ENCODE measurements around the gene SUPT20HL2.
"Not testable (repeated sequence)": the region's sequence is repeated elsewhere in the genome, so short reads cannot be mapped to it uniquely, and the experiment has no call there.

The SUPT20HL2 gene

DNA sequence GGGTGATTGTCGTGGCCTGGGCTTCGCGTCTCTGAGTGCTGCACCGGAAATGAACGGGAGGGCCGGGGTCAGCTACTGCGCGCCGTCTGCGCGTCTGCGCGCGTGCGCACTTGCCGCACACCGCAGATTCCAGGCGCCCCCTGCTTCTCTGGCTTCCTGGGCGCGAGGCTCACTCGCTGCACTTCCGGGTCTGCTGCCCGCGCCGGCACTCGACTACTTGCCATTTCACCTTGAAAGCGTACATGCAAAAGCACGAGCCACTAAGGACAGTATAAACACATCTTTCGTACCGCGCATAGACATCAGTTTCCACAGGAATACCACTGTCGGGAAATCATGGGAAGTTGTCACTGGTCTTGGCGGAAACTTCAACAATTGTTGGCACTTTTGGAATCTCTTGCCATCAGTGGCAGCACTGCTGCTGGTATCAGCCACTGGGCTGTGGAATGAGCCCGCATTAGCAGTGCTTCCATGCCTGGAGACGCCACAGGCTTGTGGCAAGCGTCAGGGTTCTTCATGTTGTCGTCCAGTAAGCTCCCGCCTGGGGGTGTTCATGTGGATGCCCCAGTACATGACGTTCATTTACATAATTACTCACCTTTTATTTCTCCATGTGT, at the start of gene SUPT20HL2:
SUPT20HL2 (minus strand) TSS at position 51 of the 617 bp plus-strand sequence. CDS start 754 bp downstream, outside the sequence.
- no peak for DNase-seq

DNA sequence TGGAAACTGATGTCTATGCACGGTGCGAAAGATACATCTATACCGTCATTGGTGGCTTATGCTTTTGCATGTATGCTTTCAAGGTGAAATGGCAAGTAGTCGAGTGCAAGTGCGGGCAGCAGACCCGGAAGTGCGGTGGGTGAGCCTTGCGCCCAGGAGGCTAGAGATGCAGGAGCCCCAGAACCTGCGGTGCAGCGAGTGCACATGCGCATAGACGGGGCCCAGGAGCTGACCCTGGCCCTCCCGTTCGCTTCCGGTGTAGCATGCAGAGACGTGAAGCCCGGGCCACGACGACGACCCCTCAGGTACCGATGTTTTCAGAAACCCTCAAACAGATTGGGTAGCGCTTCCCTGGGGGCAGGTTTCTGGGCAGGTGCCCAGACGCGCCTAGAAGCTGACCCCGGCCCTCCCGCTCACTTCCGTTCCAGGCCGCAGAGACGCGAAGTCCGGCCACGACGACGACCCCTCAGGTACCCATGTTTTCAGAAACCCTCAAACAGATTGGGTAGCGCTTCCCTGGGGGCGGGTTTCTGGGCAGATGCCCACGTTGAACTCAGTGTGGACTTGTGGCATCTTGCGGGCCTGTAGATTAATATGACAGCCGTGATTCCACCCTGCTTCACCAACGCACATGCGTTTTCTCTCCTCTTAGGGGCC, 48.3 kb upstream of the SUPT20HL2 start:
- not testable (repeated sequence) for DNase-seq

DNA sequence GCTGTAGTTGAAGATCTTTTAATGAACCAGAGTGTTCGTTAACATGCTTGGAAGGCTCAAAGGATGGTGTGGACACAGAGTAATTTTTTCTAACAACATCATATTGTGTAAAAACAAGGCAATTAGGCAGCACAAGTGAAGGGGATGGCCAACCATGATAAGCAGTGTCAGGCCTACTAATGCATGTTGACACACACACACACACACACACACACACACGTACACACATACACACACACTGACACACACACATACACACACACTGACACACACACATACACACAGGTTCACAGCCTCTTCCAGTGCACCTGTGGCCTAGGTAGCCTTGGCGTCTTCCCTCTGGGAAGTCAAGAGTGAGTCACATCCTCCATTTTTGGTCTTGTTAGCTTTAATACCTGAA, 46.4 kb upstream of the SUPT20HL2 start, which contains the start of gene SUPT20HL1:
SUPT20HL1 (plus strand) TSS at position 368 of the 400 bp plus-strand sequence. CDS start 2,122 bp downstream, outside the sequence.
- DNase-seq = no peak

DNA sequence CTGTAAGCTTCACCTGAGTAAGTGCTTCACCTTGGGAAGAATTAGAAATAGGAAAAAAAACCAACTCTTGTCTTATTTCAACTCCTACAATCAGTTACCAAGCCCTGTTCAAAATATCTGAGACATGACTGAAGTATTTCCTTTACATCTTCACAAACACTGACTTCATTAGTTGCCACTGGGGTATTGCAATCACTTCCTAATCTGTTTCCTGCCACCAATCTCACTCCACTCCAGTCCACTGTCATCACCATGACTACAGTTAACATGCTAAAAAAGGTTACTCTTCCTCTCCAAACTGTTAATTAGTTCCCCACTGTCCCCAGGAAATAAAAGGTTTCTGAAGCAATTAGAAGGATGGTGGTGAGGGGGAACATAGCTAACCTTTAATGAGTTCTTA, 43.2 kb upstream of the SUPT20HL2 start:
- DNase-seq = no peak

DNA sequence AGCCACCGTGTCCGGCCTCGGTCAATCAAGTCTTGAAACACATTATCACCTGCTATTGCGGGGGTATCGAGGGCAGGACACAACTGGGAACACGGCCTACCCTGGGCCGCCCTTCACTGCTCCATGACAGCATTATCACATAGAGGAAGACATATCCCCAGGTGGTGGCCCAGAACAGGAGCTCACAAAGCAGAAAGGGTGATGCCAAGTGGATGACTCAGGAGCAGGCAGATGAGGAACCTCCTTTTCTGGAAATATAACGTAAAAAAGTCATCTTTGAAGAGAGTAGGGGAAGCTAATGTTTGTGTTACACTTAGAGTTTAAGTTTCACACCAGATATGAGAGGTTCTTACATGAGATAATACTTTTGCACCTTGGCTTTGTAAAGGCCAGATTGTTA, 41.2 kb upstream of the SUPT20HL2 start:
- no peak for DNase-seq

DNA sequence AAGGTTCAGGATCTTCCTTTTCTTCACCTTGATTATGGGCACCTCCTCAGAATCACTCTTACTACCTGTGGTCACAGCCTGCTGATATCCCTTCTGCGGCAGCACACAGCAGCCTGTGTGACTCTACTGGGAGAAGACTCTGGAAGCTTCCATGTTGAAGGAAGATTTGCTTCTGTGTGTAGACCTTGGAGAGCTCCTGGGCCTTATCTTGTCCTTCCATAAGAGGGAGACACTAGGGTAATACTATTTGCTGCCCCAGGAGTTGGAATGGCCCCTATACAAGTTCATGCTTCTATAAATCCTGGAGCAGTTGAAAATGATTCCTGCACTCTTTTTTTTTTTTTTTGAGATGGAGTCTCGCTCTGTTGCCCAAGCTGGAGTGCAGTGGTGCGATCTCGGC, 36.3 kb upstream of the SUPT20HL2 start:
- no peak for DNase-seq

DNA sequence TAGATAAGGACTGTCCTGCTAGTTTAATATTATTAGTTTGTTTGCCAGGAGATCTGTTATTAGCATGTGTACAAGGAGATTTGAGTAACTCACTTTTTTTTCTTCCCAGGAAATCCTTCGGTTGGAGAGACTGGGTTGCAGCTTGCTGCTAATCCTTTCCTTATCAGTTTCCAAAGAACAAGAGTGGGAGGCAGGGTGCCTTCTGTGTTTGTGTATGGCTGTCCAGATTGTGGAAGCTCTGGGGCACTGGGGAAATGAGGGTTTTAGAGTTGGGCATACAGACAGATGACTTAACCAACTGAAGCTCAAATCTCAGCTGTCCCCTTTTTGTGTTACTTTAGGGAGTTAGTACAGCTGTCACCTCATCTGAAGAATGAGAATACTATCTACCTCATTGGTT, 34.0 kb upstream of the SUPT20HL2 start:
- DNase-seq = no peak

DNA sequence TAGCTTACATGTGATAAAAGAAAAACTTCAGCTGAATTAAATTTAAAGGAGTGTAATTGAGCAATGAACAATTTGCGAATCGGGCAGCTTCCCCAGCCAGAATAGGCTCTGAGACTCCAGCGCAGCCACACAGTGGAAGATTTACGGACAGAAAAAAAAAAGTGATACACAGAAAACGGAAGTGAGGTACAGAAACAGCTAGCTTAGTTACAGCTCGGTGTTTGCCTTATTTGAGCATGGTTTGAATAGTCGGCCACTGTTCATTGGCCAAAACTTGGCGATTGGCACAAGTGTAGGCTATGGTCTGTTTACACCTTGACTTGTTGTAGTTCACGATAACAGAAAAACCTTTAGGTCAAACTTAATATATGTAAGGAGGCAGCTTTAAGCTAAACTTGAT, 29.9 kb upstream of the SUPT20HL2 start:
- DNase-seq = no peak

DNA sequence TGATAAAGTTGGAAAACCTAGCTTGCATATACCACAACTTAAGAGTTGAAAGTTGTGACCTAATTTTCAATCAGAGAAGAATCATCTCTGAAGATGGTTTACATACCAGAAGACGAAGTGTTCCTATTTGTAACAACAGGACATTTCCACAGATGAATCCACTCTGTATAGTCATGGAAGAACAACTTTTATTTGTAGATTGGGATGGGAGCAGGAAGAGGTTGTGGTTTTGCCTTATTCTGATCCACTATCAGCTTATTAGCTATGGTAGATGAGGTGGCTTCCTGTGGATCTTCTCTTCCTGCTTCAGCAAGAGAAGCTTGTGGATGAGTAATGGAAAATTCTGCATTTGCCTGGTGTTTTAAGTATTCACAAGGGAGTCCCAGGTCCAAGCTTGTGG, 27.9 kb upstream of the SUPT20HL2 start:
- DNase-seq = no peak

DNA sequence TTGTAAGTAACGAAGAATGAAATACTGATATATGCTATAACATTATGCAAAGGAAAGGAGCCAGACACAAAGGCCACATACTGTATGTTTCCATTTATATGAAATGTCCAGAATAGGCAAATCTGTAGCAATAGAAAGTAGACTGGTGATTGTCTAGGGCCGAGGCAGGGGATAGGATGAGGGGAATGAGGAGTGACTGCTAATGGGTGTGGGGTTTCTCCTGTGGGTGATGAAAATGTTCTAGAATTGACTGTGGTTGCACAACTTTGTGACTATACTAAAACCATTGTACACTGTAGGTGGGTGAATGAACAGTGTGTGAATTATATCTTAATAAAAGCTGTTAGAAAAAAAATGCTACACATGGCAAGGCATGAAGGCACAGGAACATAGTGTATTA, 26.6 kb upstream of the SUPT20HL2 start:
- DNase-seq = no peak

DNA sequence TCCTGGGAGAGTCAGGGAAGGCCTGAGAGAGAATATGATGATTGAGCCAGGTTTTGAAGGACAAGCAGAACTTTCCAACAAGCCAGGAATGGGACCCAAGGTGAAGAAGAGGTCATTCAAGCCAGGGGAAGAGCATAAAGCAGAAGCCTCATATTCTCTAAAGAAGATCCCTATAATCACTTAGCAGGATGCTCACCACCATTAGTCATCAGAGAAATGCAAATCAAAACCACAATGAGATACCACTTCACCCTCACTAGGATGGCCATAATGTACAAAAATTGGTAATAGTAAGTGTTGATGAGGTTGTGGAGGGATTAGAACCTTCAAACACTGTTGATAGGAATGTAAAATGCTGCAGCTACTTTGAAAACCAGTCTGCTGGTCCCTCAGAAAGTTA, 26.0 kb upstream of the SUPT20HL2 start:
- DNase-seq = no peak

DNA sequence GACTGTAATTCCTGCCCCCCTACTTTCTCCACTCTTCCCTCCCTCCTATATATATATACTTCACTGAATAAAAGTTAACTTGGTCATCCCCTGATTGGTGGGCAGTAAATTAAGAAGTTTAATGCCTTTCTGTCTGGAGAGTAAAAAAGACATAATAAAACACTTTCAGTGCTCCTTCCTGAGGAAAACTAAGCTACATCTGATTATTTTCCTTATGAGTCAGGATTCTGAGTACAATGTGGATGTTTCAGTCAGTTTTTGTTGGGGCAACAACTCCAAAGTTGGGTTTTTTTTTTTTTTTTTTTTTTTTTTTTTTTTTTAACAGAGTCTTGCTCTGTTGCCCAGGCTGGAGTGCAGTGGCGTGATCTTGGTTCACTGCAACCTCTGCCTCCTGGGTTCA, 22.0 kb upstream of the SUPT20HL2 start:
- no peak for DNase-seq

DNA sequence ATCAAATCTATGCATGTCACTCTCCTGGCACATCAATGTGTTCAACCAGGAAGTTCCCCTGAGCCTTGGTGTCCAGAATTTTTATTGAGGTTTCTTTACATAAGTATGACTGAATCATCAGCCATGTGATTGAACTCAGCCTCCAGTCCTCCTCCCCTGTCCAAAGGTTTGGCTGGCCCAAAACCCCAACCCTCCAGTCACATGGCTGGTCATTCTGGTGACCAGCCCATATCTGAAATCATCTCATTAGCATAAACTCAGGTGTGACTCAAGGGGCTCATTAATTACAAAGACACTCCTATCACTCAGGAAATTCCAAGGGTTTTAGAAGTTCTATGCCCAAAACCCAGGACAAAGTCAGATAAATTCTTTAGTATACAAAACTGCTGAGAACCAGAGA, 20.6 kb upstream of the SUPT20HL2 start:
- no peak for DNase-seq

DNA sequence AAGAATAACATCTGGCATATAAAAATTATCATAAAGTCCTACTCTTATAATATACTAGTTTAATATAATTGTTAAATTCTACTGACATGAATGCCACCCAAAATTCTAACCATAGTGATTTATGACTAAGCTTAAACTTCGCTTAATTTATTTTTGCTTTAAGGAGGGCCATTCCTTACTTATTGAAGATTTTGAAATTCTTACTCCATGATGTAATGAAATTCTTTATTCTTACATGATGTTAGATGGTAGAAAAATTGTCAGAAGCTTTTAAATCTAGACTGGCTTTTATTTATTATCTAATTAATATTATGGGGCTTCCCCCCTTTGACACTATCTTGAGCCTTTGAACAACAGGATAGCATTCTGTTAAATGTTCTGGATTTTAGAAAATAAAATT, 19.5 kb upstream of the SUPT20HL2 start:
- DNase-seq = no peak

DNA sequence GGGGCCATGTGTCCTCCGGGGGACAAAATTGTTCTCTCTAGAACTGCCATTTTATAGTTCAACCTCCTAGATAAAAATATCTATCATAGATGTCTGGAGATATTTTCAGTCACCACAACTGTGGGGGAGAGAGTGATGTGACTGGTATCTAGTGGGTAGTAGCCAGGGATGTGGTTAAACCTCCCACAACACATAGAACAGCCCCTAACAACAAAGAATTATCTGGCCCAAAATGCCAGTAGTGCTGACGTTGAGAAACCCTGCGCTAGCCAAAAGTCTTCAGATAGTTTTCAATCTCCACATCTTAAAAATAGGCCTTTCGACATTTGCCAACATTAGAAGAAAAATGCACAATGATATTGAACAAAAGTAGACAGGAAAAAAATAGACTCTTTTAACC, 19.0 kb upstream of the SUPT20HL2 start:
- DNase-seq = no peak

DNA sequence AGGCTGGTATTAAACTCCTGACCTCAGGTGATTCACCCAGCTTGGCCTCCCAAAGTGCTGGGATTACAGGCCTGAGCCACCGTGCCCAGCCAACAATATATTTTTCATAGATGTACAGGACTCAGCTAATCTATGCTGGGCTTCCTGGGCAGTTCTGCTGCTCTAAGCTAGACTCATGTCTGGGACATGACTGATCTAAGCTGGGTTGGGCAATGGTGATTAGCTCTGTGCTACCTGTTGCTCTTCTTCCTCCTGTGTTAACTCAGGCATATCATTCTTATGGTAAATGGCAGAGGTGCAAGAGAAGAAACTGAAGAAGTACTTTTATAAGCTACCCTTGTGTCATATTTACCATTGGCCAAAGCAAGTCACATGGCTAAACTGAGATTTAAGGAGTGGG, 11.4 kb upstream of the SUPT20HL2 start:
- DNase-seq = no peak

DNA sequence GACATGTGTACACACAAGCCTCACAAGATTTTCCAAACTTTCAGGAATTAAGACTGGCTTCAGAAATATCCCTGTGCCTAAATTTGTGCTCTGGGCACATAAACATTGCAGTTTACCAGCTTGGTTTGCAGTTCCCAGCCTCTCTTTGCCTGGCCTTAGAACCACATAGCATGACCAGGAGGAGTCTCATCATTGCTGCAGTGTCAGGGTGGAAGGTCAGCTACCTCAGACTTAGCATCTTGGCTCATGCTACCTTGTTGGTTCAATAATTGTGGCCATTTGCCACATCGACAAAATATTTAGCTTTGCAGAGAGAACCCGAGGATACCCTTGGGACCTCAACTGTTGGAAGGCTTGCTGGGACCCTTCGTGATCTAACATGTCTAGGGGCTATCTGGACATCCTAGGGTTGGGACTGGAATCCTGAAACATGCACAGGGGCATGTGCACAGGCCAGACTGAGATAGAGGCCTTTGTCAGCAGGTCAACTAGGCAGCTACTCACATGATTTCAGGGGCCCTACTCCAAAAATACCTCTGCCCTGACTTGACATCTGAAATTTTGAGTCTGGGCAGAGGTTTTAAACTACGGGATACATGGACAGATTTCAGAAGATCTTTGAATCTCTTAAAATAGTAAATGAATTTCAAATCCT, 8.0 kb upstream of the SUPT20HL2 start:
- DNase-seq = no peak

DNA sequence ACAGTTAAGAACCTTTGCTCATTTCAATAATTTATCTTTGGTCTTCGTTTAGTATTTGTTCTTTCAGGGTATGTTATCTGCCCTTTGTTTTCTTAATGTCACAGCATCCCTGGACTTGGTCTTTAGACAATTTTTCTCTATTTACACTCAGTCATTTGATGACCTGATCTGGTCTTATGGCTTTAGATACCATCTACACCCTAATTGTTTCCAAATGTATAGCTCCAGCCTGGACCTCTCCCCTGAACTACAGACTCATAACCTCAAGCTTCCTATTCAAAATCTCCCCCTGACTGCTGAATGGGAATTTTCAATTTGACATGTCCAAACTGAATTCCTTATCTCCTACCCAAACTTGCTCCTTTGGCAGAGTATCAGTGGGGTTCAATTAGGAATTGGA, 3.7 kb upstream of the SUPT20HL2 start:
- no peak for DNase-seq

DNA sequence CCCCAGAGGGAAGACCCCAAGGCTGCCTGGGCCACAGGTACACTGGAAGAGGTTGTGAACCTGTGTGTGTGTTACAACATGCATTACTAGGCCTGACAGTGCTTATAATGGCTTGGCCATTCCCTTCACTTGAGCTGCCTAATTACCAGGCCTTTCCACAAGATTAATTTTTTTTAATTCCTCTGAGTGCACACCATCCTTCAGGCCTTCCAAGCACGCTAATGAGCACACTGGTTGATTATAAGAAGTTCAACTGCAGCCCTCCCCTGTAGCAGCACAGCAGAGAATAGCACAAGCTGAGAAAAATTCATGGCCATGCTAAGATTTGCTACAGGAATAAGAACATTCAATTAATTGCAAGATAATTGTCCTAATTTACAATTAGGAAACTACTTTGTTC, 2.2 kb upstream of the SUPT20HL2 start:
- DNase-seq = no peak

DNA sequence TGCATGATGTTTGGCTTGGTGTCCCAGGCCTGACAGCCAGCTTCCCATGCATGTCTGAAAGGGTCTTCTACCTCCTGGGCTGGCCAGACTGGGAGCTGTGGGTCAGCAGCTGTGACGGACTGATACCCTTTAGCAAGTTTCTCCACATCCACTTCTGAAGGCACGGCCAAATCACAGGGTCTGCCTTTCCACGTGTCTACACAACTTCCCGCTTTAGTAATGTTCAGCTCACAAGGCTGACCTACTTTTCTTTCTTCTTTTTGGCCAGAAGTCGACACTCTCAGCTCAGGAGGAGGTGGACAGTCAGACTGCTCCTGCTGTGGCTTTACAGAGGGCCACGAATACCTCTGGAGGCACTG, 1.6 kb downstream of the SUPT20HL2 start:
- not testable (repeated sequence) for DNase-seq

DNA sequence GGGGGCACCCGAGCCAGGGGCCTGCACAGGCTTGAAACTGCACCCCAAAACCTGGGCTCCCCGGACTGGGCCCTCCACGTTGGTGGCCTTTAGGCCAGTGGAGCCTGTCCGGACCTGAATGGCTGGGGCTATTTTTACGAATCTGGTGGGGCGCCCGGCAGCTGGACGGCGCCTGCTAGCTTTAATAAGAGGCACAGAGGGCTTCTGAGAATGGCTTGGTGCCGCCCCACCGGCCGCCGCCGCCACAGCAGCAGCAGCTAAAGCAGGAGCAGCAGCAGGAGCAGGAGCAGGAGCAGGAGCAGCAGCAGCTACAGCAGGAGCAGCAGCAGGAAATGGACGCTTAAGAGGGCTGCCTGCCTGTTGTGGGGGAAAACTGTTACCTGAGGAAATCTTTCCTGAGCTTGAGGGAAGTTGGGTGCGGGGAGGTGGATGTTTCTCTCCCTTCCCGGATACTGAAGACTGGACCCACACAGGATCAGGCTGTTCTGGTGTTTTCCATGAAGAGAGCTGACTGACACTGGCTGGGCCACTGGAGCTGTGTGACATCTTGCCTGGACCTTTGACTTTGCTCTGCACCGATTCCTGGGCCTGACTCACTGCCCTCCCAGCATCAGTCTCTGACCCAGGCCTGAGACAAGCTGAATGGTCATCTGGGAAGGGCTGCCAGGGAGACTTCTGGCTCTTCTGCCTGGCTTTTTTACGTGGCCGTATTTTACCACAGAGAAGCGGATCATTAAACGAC, 2.2 kb downstream of the SUPT20HL2 start:
- not testable (repeated sequence) for DNase-seq

DNA sequence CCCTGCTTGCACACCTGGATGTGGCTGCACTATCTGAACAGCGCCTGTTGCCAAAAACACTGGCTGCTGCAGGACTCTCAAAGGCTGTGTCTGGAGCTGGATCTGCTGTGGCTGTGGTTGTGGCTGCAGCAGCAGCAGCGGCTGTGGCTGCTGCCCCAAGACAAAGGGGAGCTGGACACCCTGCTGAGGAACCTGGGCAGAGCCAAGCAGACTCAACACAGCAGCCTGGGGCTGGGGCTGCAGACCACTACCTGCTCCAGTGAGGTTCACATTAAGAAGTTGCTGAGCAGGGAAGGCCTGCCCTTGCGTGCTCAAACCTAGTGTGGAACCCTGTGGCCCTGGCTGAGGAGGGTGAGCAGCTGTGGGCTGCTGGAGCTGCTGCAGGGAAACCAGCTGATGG, 3.0 kb downstream of the SUPT20HL2 start:
- DNase-seq = not testable (repeated sequence)

DNA sequence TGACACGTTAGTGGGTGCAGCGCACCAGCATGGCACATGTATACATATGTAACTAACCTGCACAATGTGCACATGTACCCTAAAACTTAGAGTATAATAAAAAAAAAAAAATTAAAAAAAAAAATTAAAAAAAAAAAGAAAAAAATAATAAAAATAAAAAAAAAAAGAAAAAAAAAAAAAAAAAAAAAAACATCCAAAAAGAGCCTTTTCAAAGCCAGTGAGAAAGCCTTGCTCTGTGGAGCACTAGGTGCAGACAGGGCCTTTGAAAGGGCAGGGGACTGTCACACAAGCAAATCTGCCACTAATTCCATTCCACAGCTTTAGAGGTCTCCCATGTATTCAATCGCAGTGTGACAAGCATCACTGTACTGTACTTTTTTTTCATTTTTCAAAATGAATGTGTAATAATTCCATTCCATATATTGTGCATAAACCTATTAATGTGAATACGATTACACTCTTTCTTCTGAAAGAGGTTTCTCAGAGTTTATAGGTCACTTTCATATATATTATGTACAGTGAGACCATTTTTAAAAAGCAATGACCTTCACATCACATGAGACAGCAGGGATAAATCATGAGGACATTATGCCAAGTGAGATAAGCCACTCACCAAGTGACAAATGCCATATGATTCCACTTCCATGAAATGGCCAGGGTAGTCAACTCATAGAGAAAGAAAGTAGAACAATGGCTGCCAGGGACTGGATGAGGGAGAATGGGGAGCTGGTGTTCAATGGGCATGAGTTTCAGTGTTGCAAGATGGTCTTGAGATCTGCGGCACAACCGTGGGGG, 4.1 kb downstream of the SUPT20HL2 start:
- DNase-seq = not testable (repeated sequence)

Data from AML-193 (cell line).